HEK293 (cell line): Measurements from ENCODE around the gene ZNF785.

Experiments
- CTCF ChIA-PET: fragments of 350-600 bp; formaldehyde crosslinking; extraction: SDS; loops from one replicate; lab custom pipeline; 2021; ENCODE audit warnings: antibody characterized with exemption; lab: Yijun Ruan, JAX
- POLR2A ChIA-PET: fragments of 300-600 bp; formaldehyde crosslinking; extraction: SDS; loops from one replicate; lab custom pipeline; 2020; ENCODE audit warnings: antibody characterized with exemption, inconsistent platforms; lab: Yijun Ruan, JAX
- H3K27ac ChIP-seq: fragments of 200-500 bp; sonication (Bioruptor generic); 2 replicates; pipeline ENCODE4 v1.5.1; 2014; ENCODE audit warnings: low read depth, low read length, control low read depth, inconsistent platforms; ENCODE audit errors: extremely low read depth
- H3K36me3 ChIP-seq, 2 experiments: fragments of 200-500 bp in 1 of 2; sonication (Bioruptor generic) in 1 of 2; 1 replicate in 1 of 2; 2 replicates in 1 of 2; pipeline ENCODE4 v1.5.1; 2014 to 2017; ENCODE audit warnings: inconsistent platforms in 2 of 2, low read length in 2 of 2; ENCODE audit not compliant: control insufficient read depth in 2 of 2, insufficient read depth in 1 of 2
- H3K4me1 ChIP-seq: fragments of 200-500 bp; sonication (Bioruptor generic); 2 replicates; pipeline ENCODE4 v1.5.1; 2014; ENCODE audit warnings: mild to moderate bottlenecking, low read length, inconsistent platforms; ENCODE audit not compliant: control insufficient read depth, insufficient read depth
- H3K4me3 ChIP-seq: 2 replicates; pipeline ENCODE4 v1.5.1; 2011; ENCODE audit warnings: low read depth, mild to moderate bottlenecking, control low read depth, low read length, moderate library complexity
- H3K9me3 ChIP-seq: fragments of 200-500 bp; sonication (Bioruptor generic); 2 replicates; pipeline ENCODE4 v1.5.1; 2014; ENCODE audit warnings: low read depth, low read length, inconsistent platforms; ENCODE audit not compliant: control insufficient read depth, insufficient read depth
- GLI2 ChIP-seq: fragments of 450-650 bp; formaldehyde crosslinking; IDR thresholded peaks from 2 replicates; pipeline ENCODE4; 2017; ENCODE audit warnings: missing biosample characterization, missing genetic modification characterization, low read depth, borderline replicate concordance
- GLI4 ChIP-seq: fragments of 450-650 bp; formaldehyde crosslinking; IDR thresholded peaks from 2 replicates; pipeline ENCODE4 v1.5.1; 2016; ENCODE audit warnings: missing biosample characterization, missing genetic modification characterization
- GLIS1 ChIP-seq: fragments of 450-650 bp; formaldehyde crosslinking; IDR thresholded peaks from 2 replicates; pipeline ENCODE4 v1.5.1; 2016; ENCODE audit warnings: missing biosample characterization, missing genetic modification characterization
- SCRT2 ChIP-seq: fragments of 450-650 bp; formaldehyde crosslinking; IDR thresholded peaks from 2 replicates; pipeline ENCODE4 v1.5.1; 2016; ENCODE audit warnings: missing biosample characterization, missing genetic modification characterization
- ZBTB17 ChIP-seq: fragments of 450-650 bp; formaldehyde crosslinking; IDR thresholded peaks from 2 replicates; pipeline ENCODE4 v1.5.1; 2016; ENCODE audit warnings: missing biosample characterization, missing genetic modification characterization
- ZFHX2 ChIP-seq: fragments of 450-650 bp; formaldehyde crosslinking; conservative IDR thresholded peaks from 2 replicates; pipeline ENCODE4 v1.5.1; 2016; ENCODE audit warnings: missing biosample characterization, missing genetic modification characterization
- ZIC2 ChIP-seq: fragments of 450-650 bp; formaldehyde crosslinking; IDR thresholded peaks from 2 replicates; pipeline ENCODE4 v1.5.1; 2016; ENCODE audit warnings: missing biosample characterization, missing genetic modification characterization
- ZNF211 ChIP-seq: fragments of 450-650 bp; formaldehyde crosslinking; IDR thresholded peaks from 2 replicates; pipeline ENCODE4 v1.5.1; 2016; ENCODE audit warnings: low read depth, missing biosample characterization, missing genetic modification characterization
- ZNF302 ChIP-seq: fragments of 450-650 bp; formaldehyde crosslinking; IDR thresholded peaks from 2 replicates; pipeline ENCODE4 v1.5.1; 2016; ENCODE audit warnings: missing biosample characterization, missing genetic modification characterization, low read depth
- ZNF37A ChIP-seq: fragments of 450-650 bp; IDR thresholded peaks from 2 replicates; pipeline ENCODE4 v1.5.1; 2018; ENCODE audit warnings: missing biosample characterization, missing genetic modification characterization
- ZNF521 ChIP-seq: fragments of 450-650 bp; formaldehyde crosslinking; IDR thresholded peaks from 2 replicates; pipeline ENCODE4 v1.5.1; 2017; ENCODE audit warnings: missing biosample characterization, mild to moderate bottlenecking, missing genetic modification characterization
- ZNF548 ChIP-seq: fragments of 450-650 bp; formaldehyde crosslinking; IDR thresholded peaks from 2 replicates; pipeline ENCODE4 v1.5.1; 2016; ENCODE audit warnings: missing biosample characterization, missing genetic modification characterization
- ZNF610 ChIP-seq: fragments of 450-650 bp; formaldehyde crosslinking; IDR thresholded peaks from 2 replicates; pipeline ENCODE4 v1.5.1; 2016; ENCODE audit warnings: missing biosample characterization, missing genetic modification characterization, borderline replicate concordance
- ZNF621 ChIP-seq: fragments of 450-650 bp; formaldehyde crosslinking; IDR thresholded peaks from 2 replicates; pipeline ENCODE4 v1.5.1; 2017; ENCODE audit warnings: missing biosample characterization, missing genetic modification characterization
- ZNF623 ChIP-seq: fragments of 450-650 bp; formaldehyde crosslinking; IDR thresholded peaks from 2 replicates; pipeline ENCODE4 v1.5.1; 2016; ENCODE audit warnings: missing biosample characterization, missing genetic modification characterization
- ZNF629 ChIP-seq: fragments of 450-650 bp; formaldehyde crosslinking; IDR thresholded peaks from 2 replicates; pipeline ENCODE4 v1.5.1; 2017; ENCODE audit warnings: missing biosample characterization, missing genetic modification characterization
- ZNF76 ChIP-seq: fragments of 450-650 bp; formaldehyde crosslinking; IDR thresholded peaks from 2 replicates; pipeline ENCODE4; 2016; ENCODE audit warnings: low read depth, missing biosample characterization, missing genetic modification characterization, borderline replicate concordance
- ZSCAN23 ChIP-seq: fragments of 450-650 bp; formaldehyde crosslinking; IDR thresholded peaks from 2 replicates; pipeline ENCODE4 v1.5.1; 2016; ENCODE audit warnings: missing biosample characterization, missing genetic modification characterization
- ZXDB ChIP-seq: fragments of 450-650 bp; formaldehyde crosslinking; IDR thresholded peaks from 2 replicates; pipeline ENCODE4 v1.5.1; 2016; ENCODE audit warnings: missing biosample characterization, missing genetic modification characterization
- TF ChIP-seq, protein P1 (sequence below): fragments of 450-650 bp; formaldehyde crosslinking; IDR thresholded peaks from 2 replicates; pipeline ENCODE4 v1.5.0; 2017; ENCODE audit warnings: missing biosample characterization, missing genetic modification characterization, borderline replicate concordance
- TF ChIP-seq, protein P2 (sequence below): fragments of 450-650 bp; formaldehyde crosslinking; IDR thresholded peaks from 2 replicates; pipeline ENCODE4 v1.5.1; 2016; ENCODE audit warnings: missing biosample characterization, missing genetic modification characterization, borderline replicate concordance
- TF ChIP-seq, protein P3 (sequence below): fragments of 450-650 bp; formaldehyde crosslinking; IDR thresholded peaks from 2 replicates; pipeline ENCODE4 v1.5.1; 2016; ENCODE audit warnings: missing biosample characterization, missing genetic modification characterization

Gene ZNF785

DNA sequence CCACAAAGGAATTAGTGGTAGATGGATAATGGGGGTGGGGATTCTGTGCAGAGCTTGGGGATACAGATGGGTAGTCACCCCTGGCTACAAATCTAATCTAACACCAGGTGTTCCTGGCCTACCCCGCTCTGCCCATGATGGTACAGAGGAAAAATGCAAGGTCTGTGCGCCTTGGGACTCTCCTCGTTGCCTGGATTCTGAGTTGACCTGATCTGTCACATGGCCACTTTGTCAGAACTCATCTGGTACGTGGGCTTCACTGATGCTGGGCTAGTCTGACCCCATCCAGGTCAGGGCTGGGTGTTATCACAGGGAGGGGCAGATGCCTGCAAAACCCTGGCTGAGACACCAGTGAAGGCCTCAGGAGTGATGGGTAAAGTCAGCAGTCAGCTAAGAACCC is 32.5 kb downstream of the ZNF785 start:
- Histone ChIP-seq H3K9me3 (no peaks in the 10 kb centered on the region), H3K4me1 (peaks cover 14% of the 10 kb centered on the region), H3K27ac (no peak overlapping the region; the same call in 1 of the 2 replicates), H3K36me3 (peaks cover 9 to 37% of the 10 kb centered on the region in 2 experiments; a peak in 2 of 3 replicates), H3K4me3 (no peak overlapping the region)
- CTCF ChIA-PET, result interaction anchor here (0.6 to 1.1 kb wide), 2 partner anchors 11 to 76 kb away, joined by 3 read pairs; no protein-coding TSS in a partner anchor
- POLR2A ChIA-PET, result interaction anchor here (1.5 to 1.8 kb wide), 3 partner anchors 18 to 26 kb away, joined by 4 to 7 read pairs (median 6); partner anchors contain the start of gene ZNF747
- 0 out of 2 replicates have a peak, but pooled peaks have one; percentile 6 for TF ChIP-seq ZBTB17 (tag by site-specific recombination)
- TF ChIP-seq ZNF521 (tag by site-specific recombination), result no peak

DNA sequence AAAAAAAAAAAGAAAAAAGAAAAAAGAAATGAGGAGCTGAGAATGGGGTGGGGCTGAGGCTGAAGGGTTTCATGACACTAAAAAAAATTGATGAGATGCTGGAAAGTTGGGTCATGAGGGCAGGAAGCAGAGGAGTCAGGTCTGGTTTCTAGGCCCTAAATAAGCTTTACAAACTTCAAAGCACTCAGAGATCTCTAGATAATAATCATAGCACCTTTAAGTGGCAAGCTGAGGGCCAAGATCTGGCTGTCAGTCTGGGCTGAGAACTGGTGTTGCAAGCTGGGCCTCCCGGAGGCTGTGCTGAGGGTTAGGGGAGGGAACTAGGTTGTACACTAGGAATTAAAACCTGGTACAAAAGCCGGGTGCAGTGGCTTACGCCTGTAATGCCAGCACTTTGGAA is 33.7 kb downstream of the ZNF785 start:
- H3K4me3 ChIP-seq, result no peak overlapping the region
- H3K4me1 ChIP-seq, result peaks cover 11% of the 10 kb centered on the region
- TF ChIP-seq ZNF548, result no peak
- H3K27ac ChIP-seq, result no peak overlapping the region
- ChIA-PET CTCF (interaction anchor here (0.7 kb wide), 1 partner anchor 580 kb away, joined by 6 read pairs; no protein-coding TSS in a partner anchor), POLR2A (interaction anchor here (0.5 to 1.8 kb wide), 7 partner anchors 16 to 332 kb away, joined by 3 to 7 read pairs (median 5); partner anchors contain the start of genes DCTPP1, FBRS, ZNF688 and ZNF747)
- H3K36me3 ChIP-seq, result peaks cover 9 to 37% of the 10 kb centered on the region in 2 experiments; a peak in 2 of 3 replicates
- H3K9me3 ChIP-seq, result no peaks in the 10 kb centered on the region

DNA sequence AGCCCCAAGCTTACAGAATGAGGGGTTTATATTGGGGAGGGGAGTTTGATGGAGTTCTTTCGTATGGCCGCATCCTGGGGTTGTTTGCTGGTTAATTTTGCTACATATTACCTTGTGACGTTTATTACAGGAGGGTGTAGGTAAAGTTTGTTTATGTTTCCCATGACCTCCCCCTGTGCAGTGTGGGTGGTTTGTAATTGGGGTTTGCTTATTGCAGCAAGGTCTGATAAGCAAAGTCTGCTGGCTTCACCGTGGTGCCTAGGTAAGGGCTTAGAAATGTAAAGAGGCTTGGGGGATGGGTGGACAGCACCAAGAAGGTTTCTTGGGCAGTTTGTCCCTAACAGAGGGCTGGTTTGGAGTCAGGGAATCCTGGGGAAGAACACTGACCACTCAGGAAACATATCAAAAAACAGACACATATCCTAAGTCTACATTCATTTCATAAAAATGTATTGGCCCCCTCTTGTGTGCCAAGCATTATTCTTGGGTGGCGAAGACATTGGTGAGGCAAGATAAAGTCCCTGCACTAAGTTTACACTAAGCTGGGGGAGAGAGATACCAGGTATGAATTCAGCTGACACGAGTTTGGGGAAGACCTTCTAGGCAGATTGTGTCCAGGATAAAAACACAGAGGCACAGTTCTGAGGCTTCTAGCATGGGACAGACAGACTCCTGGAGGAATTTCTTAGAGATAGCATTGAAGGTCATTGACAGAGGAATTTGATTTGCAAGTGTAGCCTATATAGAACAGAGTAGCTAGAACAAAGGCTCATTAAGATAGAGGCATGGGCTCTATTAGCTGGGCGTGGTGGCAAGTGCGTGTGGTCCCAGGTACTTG is 36.9 kb downstream of the ZNF785 start:
- Histone ChIP-seq H3K4me1 (peaks cover 11% of the 10 kb centered on the region), H3K27ac (no peak overlapping the region), H3K4me3 (no peak overlapping the region), H3K9me3 (no peaks in the 10 kb centered on the region), H3K36me3 (peaks cover 0 to 9% of the 10 kb centered on the region in 2 experiments; a peak in 1 of 3 replicates)
- ChIA-PET CTCF (interaction anchor here (0.7 to 2.6 kb wide), 3 partner anchors 13 to 127 kb away, joined by 3 to 6 read pairs (median 3); no protein-coding TSS in a partner anchor), POLR2A (interaction anchor here (0.9 to 1.3 kb wide), 3 partner anchors 10 to 22 kb away, joined by 3 to 13 read pairs (median 3); partner anchors contain the start of gene ZNF764)
- TF ChIP-seq ZNF37A (no peak), ZXDB (tag by site-specific recombination) (peak; percentile 20; the same call in 1 of the 2 replicates), ZFHX2 (tag by site-specific recombination) (peak; percentile 78), ZNF629 (tag by site-specific recombination) (0 out of 2 replicates have a peak, but pooled peaks have one; percentile 31), ZNF302 (tag by site-specific recombination) (no peak), GLI4 (tag by site-specific recombination) (no peak), GLIS1 (tag by site-specific recombination) (peak; percentile 88), GLI2 (tag by site-specific recombination) (no peak), ZSCAN23 (no peak), ZNF623 (0 out of 2 replicates have a peak, but pooled peaks have one; percentile 14), ZNF76 (no peak), SCRT2 (tag by site-specific recombination) (no peak), ZNF211 (tag by site-specific recombination) (no peak), ZNF610 (tag by site-specific recombination) (no peak), ZIC2 (tag by site-specific recombination) (peak; percentile 47; the same call in 1 of the 2 replicates), ZNF621 (tag by site-specific recombination) (no peak)
- TF ChIP-seq, protein P1, sequence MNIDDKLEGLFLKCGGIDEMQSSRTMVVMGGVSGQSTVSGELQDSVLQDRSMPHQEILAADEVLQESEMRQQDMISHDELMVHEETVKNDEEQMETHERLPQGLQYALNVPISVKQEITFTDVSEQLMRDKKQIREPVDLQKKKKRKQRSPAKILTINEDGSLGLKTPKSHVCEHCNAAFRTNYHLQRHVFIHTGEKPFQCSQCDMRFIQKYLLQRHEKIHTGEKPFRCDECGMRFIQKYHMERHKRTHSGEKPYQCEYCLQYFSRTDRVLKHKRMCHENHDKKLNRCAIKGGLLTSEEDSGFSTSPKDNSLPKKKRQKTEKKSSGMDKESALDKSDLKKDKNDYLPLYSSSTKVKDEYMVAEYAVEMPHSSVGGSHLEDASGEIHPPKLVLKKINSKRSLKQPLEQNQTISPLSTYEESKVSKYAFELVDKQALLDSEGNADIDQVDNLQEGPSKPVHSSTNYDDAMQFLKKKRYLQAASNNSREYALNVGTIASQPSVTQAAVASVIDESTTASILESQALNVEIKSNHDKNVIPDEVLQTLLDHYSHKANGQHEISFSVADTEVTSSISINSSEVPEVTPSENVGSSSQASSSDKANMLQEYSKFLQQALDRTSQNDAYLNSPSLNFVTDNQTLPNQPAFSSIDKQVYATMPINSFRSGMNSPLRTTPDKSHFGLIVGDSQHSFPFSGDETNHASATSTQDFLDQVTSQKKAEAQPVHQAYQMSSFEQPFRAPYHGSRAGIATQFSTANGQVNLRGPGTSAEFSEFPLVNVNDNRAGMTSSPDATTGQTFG (tag by site-specific recombination), result no peak
- TF ChIP-seq, protein P2, sequence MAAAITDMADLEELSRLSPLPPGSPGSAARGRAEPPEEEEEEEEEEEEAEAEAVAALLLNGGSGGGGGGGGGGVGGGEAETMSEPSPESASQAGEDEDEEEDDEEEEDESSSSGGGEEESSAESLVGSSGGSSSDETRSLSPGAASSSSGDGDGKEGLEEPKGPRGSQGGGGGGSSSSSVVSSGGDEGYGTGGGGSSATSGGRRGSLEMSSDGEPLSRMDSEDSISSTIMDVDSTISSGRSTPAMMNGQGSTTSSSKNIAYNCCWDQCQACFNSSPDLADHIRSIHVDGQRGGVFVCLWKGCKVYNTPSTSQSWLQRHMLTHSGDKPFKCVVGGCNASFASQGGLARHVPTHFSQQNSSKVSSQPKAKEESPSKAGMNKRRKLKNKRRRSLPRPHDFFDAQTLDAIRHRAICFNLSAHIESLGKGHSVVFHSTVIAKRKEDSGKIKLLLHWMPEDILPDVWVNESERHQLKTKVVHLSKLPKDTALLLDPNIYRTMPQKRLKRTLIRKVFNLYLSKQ (tag by site-specific recombination), result no peak
- TF ChIP-seq, protein P3, sequence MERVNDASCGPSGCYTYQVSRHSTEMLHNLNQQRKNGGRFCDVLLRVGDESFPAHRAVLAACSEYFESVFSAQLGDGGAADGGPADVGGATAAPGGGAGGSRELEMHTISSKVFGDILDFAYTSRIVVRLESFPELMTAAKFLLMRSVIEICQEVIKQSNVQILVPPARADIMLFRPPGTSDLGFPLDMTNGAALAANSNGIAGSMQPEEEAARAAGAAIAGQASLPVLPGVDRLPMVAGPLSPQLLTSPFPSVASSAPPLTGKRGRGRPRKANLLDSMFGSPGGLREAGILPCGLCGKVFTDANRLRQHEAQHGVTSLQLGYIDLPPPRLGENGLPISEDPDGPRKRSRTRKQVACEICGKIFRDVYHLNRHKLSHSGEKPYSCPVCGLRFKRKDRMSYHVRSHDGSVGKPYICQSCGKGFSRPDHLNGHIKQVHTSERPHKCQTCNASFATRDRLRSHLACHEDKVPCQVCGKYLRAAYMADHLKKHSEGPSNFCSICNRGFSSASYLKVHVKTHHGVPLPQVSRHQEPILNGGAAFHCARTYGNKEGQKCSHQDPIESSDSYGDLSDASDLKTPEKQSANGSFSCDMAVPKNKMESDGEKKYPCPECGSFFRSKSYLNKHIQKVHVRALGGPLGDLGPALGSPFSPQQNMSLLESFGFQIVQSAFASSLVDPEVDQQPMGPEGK (tag by site-specific recombination), result peak; percentile 49; the same call in 1 of the 2 replicates
